Colonic mucosa (tissue), 4 donors: Measurements from ENCODE around the gene DNMT3B. TPM values are rescaled to one million over a fixed set of nuclear protein-coding genes. Genes with fewer than 3 reads are reported as not detected.

Source experiments
- DNase-seq: peaks from one replicate; pipeline ENCODE4 v3.0.0-alpha.2; 2020
- H3K27ac ChIP-seq: fragments of 200-600 bp; one replicate; pipeline ENCODE4 v1.8.0; 2021
- H3K27me3 ChIP-seq: fragments of 200-600 bp; one replicate; pipeline ENCODE4 v1.8.0; 2021
- H3K36me3 ChIP-seq: fragments of 200-600 bp; one replicate; pipeline ENCODE4 v1.8.0; 2021
- H3K4me1 ChIP-seq: fragments of 200-600 bp; one replicate; pipeline ENCODE4 v1.8.0; 2021; ENCODE audit warnings: mild to moderate bottlenecking
- H3K4me3 ChIP-seq: fragments of 200-600 bp; one replicate; pipeline ENCODE4 v1.8.0; 2021
- H3K9ac ChIP-seq, 2 donors: one replicate each; pipeline ENCODE4 v1.7.0; 2013; ENCODE audit warnings: control low read depth in 2 of 2, low read depth in 2 of 2, low read length in 2 of 2
- H3K9me3 ChIP-seq: fragments of 200-600 bp; one replicate; pipeline ENCODE4 v1.8.0; 2021
- CTCF ChIP-seq: fragments of 200-600 bp; IDR thresholded peaks from one replicate; pipeline ENCODE4 v1.8.0; 2022; ENCODE audit warnings: antibody characterized with exemption, mild to moderate bottlenecking
- intact Hi-C: fragments of 100-400 bp; cut with DNase I; formaldehyde crosslinking; loops from one replicate; pipeline ENCODE4 v1.14.1; 2022
- total RNA-seq, 2 donors: library from RNA; stranded (reverse); fragmentation: NEBNext Ultra II Directional in 1 of 2; extraction: Animal tissue kit (Norgen Biotek cat#: 25700) in 1 of 2; gene quantifications; one replicate each; pipeline ENCODE4 v1.2.1, GENCODE V29; 2021
- donor health status: healthy.
- donor health status: DM: no; HTN: no; CAD: no.
- donor health status: DM: no; HTN: no; CAD: no.

The DNMT3B gene
- total RNA-seq, 2 donors from 2014 or later, result 0.80 to 3.3 TPM

- H3K36me3 ChIP-seq, result peaks cover 2% of the 10 kb centered on the region
Measured at GRCh38 chr20:32834972-32835371, 72.8 kb downstream of the DNMT3B start.

GRCh38 chr20:32837157-32837556, 75.0 kb downstream of the DNMT3B start:
- Histone ChIP-seq H3K9ac (no peak overlapping the region), H3K4me1 (no peaks in the 10 kb centered on the region), H3K27me3 (no peaks in the 10 kb centered on the region), H3K4me3 (no peak overlapping the region), H3K9me3 (no peaks in the 10 kb centered on the region), H3K27ac (no peak overlapping the region), H3K36me3 (peaks cover 2% of the 10 kb centered on the region)
- no peak for TF ChIP-seq CTCF
- DNase-seq, result no peak
- intact Hi-C loops, result no loop called here

More at GRCh38 chr20:32834972-32835371, 72.8 kb downstream of the DNMT3B start:
- Histone ChIP-seq H3K9me3 (no peaks in the 10 kb centered on the region), H3K27ac (no peak overlapping the region), H3K27me3 (no peaks in the 10 kb centered on the region), H3K4me1 (no peaks in the 10 kb centered on the region), H3K4me3 (no peak overlapping the region), H3K9ac (no peak overlapping the region)
- no peak for TF ChIP-seq CTCF
- DNase-seq, result no peak
- intact Hi-C loops, result no loop called here

- DNase-seq, result no peak
- peaks cover 2% of the 10 kb centered on the region for H3K36me3 ChIP-seq
- TF ChIP-seq CTCF, result no peak
Measured at GRCh38 chr20:32839227-32839981, 77.2 kb downstream of the DNMT3B start.

GRCh38 chr20:32839982-32840285, 77.7 kb downstream of the DNMT3B start:
- Histone ChIP-seq H3K36me3 (peaks cover 2% of the 10 kb centered on the region), H3K9me3 (no peaks in the 10 kb centered on the region), H3K4me1 (no peaks in the 10 kb centered on the region), H3K9ac (no peak overlapping the region), H3K27me3 (no peaks in the 10 kb centered on the region), H3K4me3 (no peak overlapping the region), H3K27ac (no peak overlapping the region)
- TF ChIP-seq CTCF, result no peak
- intact Hi-C loops, result no loop called here
- DNase-seq, result no peak

More at GRCh38 chr20:32839227-32839981, 77.2 kb downstream of the DNMT3B start:
- Histone ChIP-seq H3K9ac (no peak overlapping the region), H3K4me3 (no peak overlapping the region), H3K9me3 (no peaks in the 10 kb centered on the region), H3K27me3 (no peaks in the 10 kb centered on the region), H3K4me1 (no peaks in the 10 kb centered on the region), H3K27ac (no peak overlapping the region)
- intact Hi-C loops, result no loop called here

- TF ChIP-seq CTCF, result no peak
- Histone ChIP-seq H3K27me3 (no peaks in the 10 kb centered on the region), H3K9ac (no peak overlapping the region), H3K9me3 (no peaks in the 10 kb centered on the region), H3K4me1 (no peaks in the 10 kb centered on the region), H3K27ac (no peak overlapping the region), H3K36me3 (no peaks in the 10 kb centered on the region), H3K4me3 (no peak overlapping the region)
- intact Hi-C loops, result no loop called here
- DNase-seq, result no peak
Measured at GRCh38 chr20:32841174-32841573, 79.0 kb downstream of the DNMT3B start.
